Muscle of leg (tissue), 11 donors: ENCODE measurements around the gene SLC3A2. TPM values are rescaled to one million over a fixed set of nuclear protein-coding genes. Genes with fewer than 3 reads are reported as not detected.
"Not testable (repeated sequence)": the region's sequence is repeated elsewhere in the genome, so short reads cannot be mapped to it uniquely, and the experiment has no call there.

Experiments
- DNase-seq: peaks from one replicate; pipeline ENCODE4 v3.0.0; 2013
- H3K27ac ChIP-seq: one replicate; pipeline ENCODE4 v1.5.1; 2013; ENCODE audit warnings: mild to moderate bottlenecking, low read length, control low read depth
- H3K27me3 ChIP-seq: one replicate; pipeline ENCODE4 v1.6.1; 2013; ENCODE audit warnings: low read length; ENCODE audit not compliant: control insufficient read depth, insufficient read depth
- H3K36me3 ChIP-seq: one replicate; pipeline ENCODE4 v1.6.1; 2013; ENCODE audit warnings: low read length; ENCODE audit not compliant: control insufficient read depth, insufficient read depth
- H3K4me1 ChIP-seq: one replicate; pipeline ENCODE4 v1.6.1; 2013; ENCODE audit warnings: low read length; ENCODE audit not compliant: control insufficient read depth, insufficient read depth
- H3K4me3 ChIP-seq: one replicate; pipeline ENCODE4 v1.5.1; 2013; ENCODE audit warnings: low read length, control low read depth
- H3K9me3 ChIP-seq: replicated peaks from 2 replicates; pipeline ENCODE4 v1.6.1; 2013; ENCODE audit warnings: low read depth, low read length; ENCODE audit not compliant: control insufficient read depth
- WGBS: methylation state at CpG from one replicate; pipeline ENCODE4 v1.1.5; 2013; ENCODE audit warnings: missing lambda C conversion rate; ENCODE audit not compliant: insufficient coverage; 5-methylcytosine and 5-hydroxymethylcytosine counted together
- polyA plus RNA-seq, 8 donors: library from polyadenylated mRNA; unstranded; fragments of 120-200 nt; gene quantifications; one replicate each; pipeline versions ENCODE4 v1.2.1 to v1.2.3, GENCODE V29; 2013; ENCODE audit warnings: inconsistent platforms in 1 of 8, low replicate concordance in 1 of 8; ENCODE audit not compliant: insufficient read length in 8 of 8, insufficient read depth in 1 of 8
- total RNA-seq: library from RNA; stranded (reverse); fragments of 120-200 nt; gene quantifications from one replicate; pipeline ENCODE4 v1.2.4, GENCODE V29; 2013

SLC3A2 gene
- total and polyA plus RNA-seq, 9 donors: 38.1 to 55.4 (median 43.0) TPM

GRCh38 chr11:62840721-62841360 is 39.9 kb upstream of the SLC3A2 start:
- 0% methylated on average over 32 of the region's 41 CpGs for WGBS
- peak overlapping the region; percentile 99 for H3K4me3 ChIP-seq
- DNase-seq: peak; percentile 76
- H3K27ac ChIP-seq: peak overlapping the region; percentile 100
- H3K9me3 ChIP-seq, H3K27me3 ChIP-seq: not testable (repeated sequence)
- H3K36me3 ChIP-seq: peaks cover 12% of the 10 kb centered on the region
- peaks cover 29% of the 10 kb centered on the region for H3K4me1 ChIP-seq

GRCh38 chr11:62841361-62842170 is 39.1 kb upstream of the SLC3A2 start:
- peaks cover 29% of the 10 kb centered on the region for H3K4me1 ChIP-seq
- H3K27ac ChIP-seq: peak overlapping the region; percentile 100
- H3K9me3 ChIP-seq: no peaks in the 10 kb centered on the region
- H3K27me3 ChIP-seq: no peaks in the 10 kb centered on the region
- 0% methylated on average over 20 of the region's 33 CpGs for WGBS
- peaks cover 5% of the 10 kb centered on the region for H3K36me3 ChIP-seq
- peak; percentile 99 for DNase-seq
- H3K4me3 ChIP-seq: peak overlapping the region; percentile 99

GRCh38 chr11:62842171-62842741 is 38.4 kb upstream of the SLC3A2 start:
- 3% methylated on average over 29 of the region's 30 CpGs for WGBS
- Histone ChIP-seq H3K9me3 (no peaks in the 10 kb centered on the region), H3K4me3 (peak overlapping the region; percentile 76), H3K27me3 (no peaks in the 10 kb centered on the region), H3K27ac (peak overlapping the region; percentile 100), H3K4me1 (peaks cover 29% of the 10 kb centered on the region), H3K36me3 (peaks cover 4% of the 10 kb centered on the region)
- DNase-seq: no peak

GRCh38 chr11:62842891-62843290 is 37.8 kb upstream of the SLC3A2 start:
- not testable (repeated sequence) for DNase-seq, H3K36me3 ChIP-seq, H3K9me3 ChIP-seq, H3K4me3 ChIP-seq, H3K27me3 ChIP-seq
- WGBS: 71% methylated on average over 5 of the region's 9 CpGs
- H3K4me1 ChIP-seq: peaks cover 29% of the 10 kb centered on the region
- peak overlapping the region; percentile 100 for H3K27ac ChIP-seq

- 100% methylated on average over 2 of the region's 3 CpGs for WGBS
- Histone ChIP-seq H3K9me3 (no peaks in the 10 kb centered on the region), H3K36me3 (no peaks in the 10 kb centered on the region), H3K27me3 (no peaks in the 10 kb centered on the region), H3K4me3 (no peak overlapping the region), H3K27ac (no peak overlapping the region), H3K4me1 (peaks cover 24% of the 10 kb centered on the region)
- no peak for DNase-seq
Observed at GRCh38 chr11:62843466-62843865, 37.2 kb upstream of the SLC3A2 start.

GRCh38 chr11:62844154-62844553 is 36.5 kb upstream of the SLC3A2 start:
- Histone ChIP-seq H3K9me3 (no peaks in the 10 kb centered on the region), H3K36me3 (no peaks in the 10 kb centered on the region), H3K27me3 (no peaks in the 10 kb centered on the region), H3K27ac (no peak overlapping the region), H3K4me1 (peaks cover 19% of the 10 kb centered on the region), H3K4me3 (no peak overlapping the region)
- DNase-seq: no peak
- WGBS: no CpG with 5 or more reads among the region's 3 CpGs

- 91% methylated on average over 3 of the region's 3 CpGs for WGBS
- Histone ChIP-seq H3K9me3 (no peaks in the 10 kb centered on the region), H3K27me3 (no peaks in the 10 kb centered on the region), H3K4me3 (no peak overlapping the region), H3K27ac (no peak overlapping the region), H3K4me1 (peaks cover 10% of the 10 kb centered on the region), H3K36me3 (peaks cover under 1% of the 10 kb centered on the region)
- no peak for DNase-seq
Observed at GRCh38 chr11:62846177-62846576, 34.5 kb upstream of the SLC3A2 start.

GRCh38 chr11:62847767-62848314 is 32.9 kb upstream of the SLC3A2 start:
- H3K27me3 ChIP-seq: no peaks in the 10 kb centered on the region
- H3K4me1 ChIP-seq: no peaks in the 10 kb centered on the region
- DNase-seq: no peak
- H3K9me3 ChIP-seq: no peaks in the 10 kb centered on the region
- no peak overlapping the region for H3K4me3 ChIP-seq
- no peak overlapping the region for H3K27ac ChIP-seq
- peaks cover 13% of the 10 kb centered on the region for H3K36me3 ChIP-seq
- WGBS: no CpG with 5 or more reads among the region's 1 CpG

- 35% methylated on average over 4 of the region's 15 CpGs for WGBS
- H3K27ac ChIP-seq: no peak overlapping the region
- DNase-seq: no peak
Observed at GRCh38 chr11:62850911-62851806, 29.5 kb upstream of the SLC3A2 start.

More at GRCh38 chr11:62850911-62851806, 29.5 kb upstream of the SLC3A2 start:
- Histone ChIP-seq H3K36me3 (peaks cover 32% of the 10 kb centered on the region), H3K9me3 (no peaks in the 10 kb centered on the region), H3K4me1 (peaks cover 9% of the 10 kb centered on the region), H3K27me3 (no peaks in the 10 kb centered on the region), H3K4me3 (no peak overlapping the region)
